ENCODE results near the gene AK6.

The AK6 gene

GRCh38 chr5:69313428-69313827, 55.9 kb downstream of the AK6 start:
- no peak for TF ChIP-seq FOXP2 (optimal IDR thresholded peaks at IDR 0.05; ENCODE audit: borderline replicate concordance, extremely low read depth, extremely low read length, insufficient read depth)
- no peak for TF ChIP-seq SIN3A (IDR thresholded peaks at IDR 0.05; ENCODE audit: borderline replicate concordance, insufficient read depth, low read length)
- TF ChIP-seq TAF1 (IDR thresholded peaks at IDR 0.05; ENCODE audit: borderline replicate concordance, insufficient read depth, low read length): no peak
- TF ChIP-seq REST (IDR thresholded peaks at IDR 0.05; ENCODE audit: insufficient read depth in 1 of 2, low read depth in 2 of 2, low read length in 2 of 2): no peak
- TF ChIP-seq POLR2AphosphoS5 (IDR thresholded peaks at IDR 0.05; ENCODE audit: low read depth, low read length): no peak

- TF ChIP-seq REST (IDR thresholded peaks at IDR 0.05; ENCODE audit: insufficient read depth in 1 of 2, low read depth in 2 of 2, low read length in 2 of 2): no peak
- TF ChIP-seq TAF1 (IDR thresholded peaks at IDR 0.05; ENCODE audit: borderline replicate concordance, insufficient read depth, low read length): no peak
- TF ChIP-seq SIN3A (IDR thresholded peaks at IDR 0.05; ENCODE audit: borderline replicate concordance, insufficient read depth, low read length): no peak
- TF ChIP-seq POLR2AphosphoS5 (IDR thresholded peaks at IDR 0.05; ENCODE audit: low read depth, low read length): no peak
- no peak for TF ChIP-seq FOXP2 (optimal IDR thresholded peaks at IDR 0.05; ENCODE audit: borderline replicate concordance, extremely low read depth, extremely low read length, insufficient read depth)
Measured at GRCh38 chr5:69312459-69313160, 56.7 kb downstream of the AK6 start.

GRCh38 chr5:69309380-69309779, 59.9 kb downstream of the AK6 start:
- TF ChIP-seq TAF1 (IDR thresholded peaks at IDR 0.05; ENCODE audit: borderline replicate concordance, insufficient read depth, low read length) (no peak), POLR2AphosphoS5 (IDR thresholded peaks at IDR 0.05; ENCODE audit: low read depth, low read length) (no peak), FOXP2 (optimal IDR thresholded peaks at IDR 0.05; ENCODE audit: borderline replicate concordance, extremely low read depth, extremely low read length, insufficient read depth) (no peak), SIN3A (IDR thresholded peaks at IDR 0.05; ENCODE audit: borderline replicate concordance, insufficient read depth, low read length) (no peak), REST (IDR thresholded peaks at IDR 0.05; ENCODE audit: insufficient read depth in 1 of 2, low read depth in 2 of 2, low read length in 2 of 2) (no peak)

- no peak for TF ChIP-seq TAF1 (IDR thresholded peaks at IDR 0.05; ENCODE audit: borderline replicate concordance, insufficient read depth, low read length)
- TF ChIP-seq POLR2AphosphoS5 (IDR thresholded peaks at IDR 0.05; ENCODE audit: low read depth, low read length): no peak
- no peak for TF ChIP-seq REST (IDR thresholded peaks at IDR 0.05; ENCODE audit: insufficient read depth in 1 of 2, low read depth in 2 of 2, low read length in 2 of 2)
- TF ChIP-seq FOXP2 (optimal IDR thresholded peaks at IDR 0.05; ENCODE audit: borderline replicate concordance, extremely low read depth, extremely low read length, insufficient read depth): no peak
- TF ChIP-seq SIN3A (IDR thresholded peaks at IDR 0.05; ENCODE audit: borderline replicate concordance, insufficient read depth, low read length): no peak
Measured at GRCh38 chr5:69308046-69308553, 61.2 kb downstream of the AK6 start.

Data from PFSK-1 (cell line).